PC-9 (cell line): Measurements from ENCODE around the gene PITPNM1. TPM values are rescaled to one million over a fixed set of nuclear protein-coding genes. Genes with fewer than 3 reads are reported as not detected.

Source experiments
- BruUV-seq: library from RNA; stranded (reverse); fragments of 400-500 nt; replicated peaks from 2 replicates; lab custom pipeline; 2021; lab: Mats Ljungman, UMichigan
- CTCF ChIA-PET: fragments of 300-600 bp; sonication (Branson Sonifier 250); formaldehyde crosslinking; loops from one replicate; lab custom pipeline; 2022; ENCODE audit warnings: antibody characterized with exemption; lab: Charles Lee
- POLR2A ChIA-PET: fragments of 300-600 bp; sonication (Branson Sonifier 250); formaldehyde crosslinking; loops from one replicate; lab custom pipeline; 2022; ENCODE audit warnings: antibody characterized with exemption; ENCODE audit not compliant: unreplicated experiment; lab: Charles Lee
- DNase-seq, 2 experiments: peaks; one replicate each; pipeline versions ENCODE4 v3.0.0 to v3.0.0-alpha.2; 2015 to 2022; ENCODE audit warnings: mixed read lengths in 1 of 2
- H2AFZ ChIP-seq: fragments of 200-600 bp; sonication (generic); 2 replicates; pipeline ENCODE4 v1.8.1; 2017; ENCODE audit warnings: antibody characterized with exemption
- H3F3A ChIP-seq: fragments of 200-600 bp; sonication (generic); 2 replicates; pipeline ENCODE4 v1.8.1; 2017; ENCODE audit warnings: antibody characterized with exemption, mild to moderate bottlenecking, low read depth; ENCODE audit not compliant: insufficient read depth
- H3K27ac ChIP-seq: fragments of 200-600 bp; sonication (generic); 2 replicates; pipeline ENCODE4 v1.6.1; 2016; ENCODE audit warnings: mixed run types
- H3K27me3 ChIP-seq: fragments of 200-600 bp; sonication (generic); 2 replicates; pipeline ENCODE4 v1.6.1; 2016; ENCODE audit warnings: low read depth, mixed run types; ENCODE audit not compliant: insufficient read depth
- H3K36me3 ChIP-seq: fragments of 200-600 bp; sonication (generic); 2 replicates; pipeline ENCODE4 v1.6.1; 2016; ENCODE audit warnings: low read depth, mixed run types
- H3K4me1 ChIP-seq: fragments of 200-600 bp; sonication (generic); replicated peaks from 2 replicates; pipeline ENCODE4 v1.6.1; 2016; ENCODE audit warnings: mixed run types; ENCODE audit not compliant: insufficient read depth
- H3K4me2 ChIP-seq: fragments of 200-600 bp; sonication (generic); 2 replicates; pipeline ENCODE4 v1.6.1; 2017; ENCODE audit warnings: mixed run types
- H3K4me3 ChIP-seq: fragments of 200-600 bp; sonication (generic); 2 replicates; pipeline ENCODE4 v1.6.1; 2016; ENCODE audit warnings: mixed run types
- H3K79me2 ChIP-seq: fragments of 200-600 bp; sonication (generic); 2 replicates; pipeline ENCODE4 v1.6.1; 2017; ENCODE audit warnings: low read depth, mixed run types
- H3K9me2 ChIP-seq: fragments of 200-600 bp; sonication (generic); 2 replicates; pipeline ENCODE4 v1.8.1; 2017; ENCODE audit warnings: mild to moderate bottlenecking; ENCODE audit not compliant: insufficient read depth
- H3K9me3 ChIP-seq: fragments of 200-600 bp; sonication (generic); 2 replicates; pipeline ENCODE4 v1.8.1; 2016; ENCODE audit warnings: low read depth; ENCODE audit not compliant: insufficient read depth
- H4K20me1 ChIP-seq: fragments of 200-600 bp; sonication (generic); 2 replicates; pipeline ENCODE4 v1.8.1; 2017; ENCODE audit not compliant: insufficient read depth
- CTCF ChIP-seq: fragments of 200-600 bp; sonication (generic); conservative IDR thresholded peaks from 2 replicates; pipeline ENCODE4 v1.6.1; 2017; ENCODE audit warnings: mixed run types, antibody characterized with exemption, mild to moderate bottlenecking, moderate library complexity
- EZH2 ChIP-seq: fragments of 200-600 bp; sonication (generic); IDR thresholded peaks from 2 replicates; pipeline ENCODE4 v1.8.0; 2017; ENCODE audit warnings: antibody characterized with exemption, low read depth
- intact Hi-C: fragments of 100-400 bp; cut with micrococcal nuclease; formaldehyde crosslinking; loops from one replicate; pipeline ENCODE4 v1.10.0; 2022; ENCODE audit not compliant: unreplicated experiment
- total RNA-seq: library from RNA; stranded (reverse); gene quantifications from 2 replicates; pipeline ENCODE4 v1.2.3, GENCODE V29; 2021

PITPNM1 gene
- total RNA-seq, 1 experiment from 2014 or later, result 84.0 TPM

GRCh38 chr11:67490727-67491065 is 14.5 kb downstream of the PITPNM1 start:
- no peaks in the 10 kb centered on the region for H3K79me2 ChIP-seq
- no peaks in the 10 kb centered on the region for H3K9me2 ChIP-seq
- no peaks in the 10 kb centered on the region for H3K36me3 ChIP-seq
- no peak overlapping the region for H3K4me3 ChIP-seq
- H3K4me1 ChIP-seq, result no peaks in the 10 kb centered on the region
- intact Hi-C loops, result no loop called here
- no peak overlapping the region for H3K27ac ChIP-seq
- no peaks in the 10 kb centered on the region for H3K9me3 ChIP-seq
- H3K4me2 ChIP-seq, result no peak overlapping the region
- TF ChIP-seq EZH2, result no peak
- 0 out of 2 replicates have a peak, but pooled peaks cover 5% of the 10 kb centered on the region for H4K20me1 ChIP-seq
- POLR2A ChIA-PET, result interaction anchor here (0.5 kb wide), 1 partner anchor 311 kb away, joined by 9 read pairs; no protein-coding TSS in a partner anchor
- no peak for DNase-seq
- H3K27me3 ChIP-seq, result no peaks in the 10 kb centered on the region
- no peak overlapping the region for H2AFZ ChIP-seq
- peaks cover 23% of the 10 kb centered on the region; the same call in 1 of the 2 replicates for H3F3A ChIP-seq
- TSS peak; percentile 30 for BruUV-seq
- CTCF ChIA-PET, result no interaction called here

- CTCF ChIA-PET, result no interaction called here
- intact Hi-C loops, result no loop called here
- no peak overlapping the region for H2AFZ ChIP-seq
- no peaks in the 10 kb centered on the region for H3K27me3 ChIP-seq
- H3K9me2 ChIP-seq, result no peaks in the 10 kb centered on the region
- no peak overlapping the region for H3K27ac ChIP-seq
- peaks cover 1% of the 10 kb centered on the region; the same call in 1 of the 2 replicates for H3K79me2 ChIP-seq
- peaks cover 23% of the 10 kb centered on the region; the same call in 1 of the 2 replicates for H3F3A ChIP-seq
- H3K36me3 ChIP-seq, result no peaks in the 10 kb centered on the region
- TF ChIP-seq CTCF, result no peak
- TF ChIP-seq EZH2, result no peak
- H4K20me1 ChIP-seq, result 0 out of 2 replicates have a peak, but pooled peaks cover 5% of the 10 kb centered on the region
- BruUV-seq, result TSS peak; percentile 15
- peak in 1 of 2 experiments; percentile 34 for DNase-seq
- no peaks in the 10 kb centered on the region for H3K4me1 ChIP-seq
- POLR2A ChIA-PET, result interaction anchor here (0.5 kb wide), 1 partner anchor 311 kb away, joined by 9 read pairs; no protein-coding TSS in a partner anchor
- H3K9me3 ChIP-seq, result no peaks in the 10 kb centered on the region
- H3K4me3 ChIP-seq, result no peak overlapping the region
- no peak overlapping the region for H3K4me2 ChIP-seq
Observed at GRCh38 chr11:67489885-67490726, 15.1 kb downstream of the PITPNM1 start.

- intact Hi-C loops, result no loop called here
- Histone ChIP-seq H3K27ac (no peak overlapping the region), H2AFZ (no peak overlapping the region), H4K20me1 (0 out of 2 replicates have a peak, but pooled peaks cover 5% of the 10 kb centered on the region), H3K9me2 (no peaks in the 10 kb centered on the region), H3F3A (peaks cover 25% of the 10 kb centered on the region; the same call in 1 of the 2 replicates), H3K79me2 (peaks cover 9% of the 10 kb centered on the region), H3K4me1 (no peaks in the 10 kb centered on the region), H3K9me3 (no peaks in the 10 kb centered on the region), H3K4me2 (no peak overlapping the region), H3K36me3 (no peaks in the 10 kb centered on the region), H3K4me3 (no peak overlapping the region), H3K27me3 (no peaks in the 10 kb centered on the region)
- TF ChIP-seq EZH2 (no peak), CTCF (no peak)
- ChIA-PET POLR2A (interaction anchor here (0.7 kb wide), 1 partner anchor 271 kb away, joined by 3 read pairs; no protein-coding TSS in a partner anchor), CTCF (no interaction called here)
- DNase-seq, result peak in 1 of 2 experiments; percentile 34
- no TSS peak for BruUV-seq
Observed at GRCh38 chr11:67489203-67489884, 15.8 kb downstream of the PITPNM1 start.
